HG03060 (cell line): ENCODE data around the gene SLC25A11.

Experiments
- ATAC-seq: cut with Tn5 transposase; IDR thresholded peaks from one replicate; pipeline ENCODE4 v1.9.1; 2021; ENCODE audit warnings: low read depth, moderate number of reproducible peaks; ENCODE audit not compliant: unreplicated experiment

SLC25A11 gene

GRCh38 chr17:4896332-4897197 lies 43.3 kb downstream of the SLC25A11 start:
- ATAC-seq, result no peak

DNA sequence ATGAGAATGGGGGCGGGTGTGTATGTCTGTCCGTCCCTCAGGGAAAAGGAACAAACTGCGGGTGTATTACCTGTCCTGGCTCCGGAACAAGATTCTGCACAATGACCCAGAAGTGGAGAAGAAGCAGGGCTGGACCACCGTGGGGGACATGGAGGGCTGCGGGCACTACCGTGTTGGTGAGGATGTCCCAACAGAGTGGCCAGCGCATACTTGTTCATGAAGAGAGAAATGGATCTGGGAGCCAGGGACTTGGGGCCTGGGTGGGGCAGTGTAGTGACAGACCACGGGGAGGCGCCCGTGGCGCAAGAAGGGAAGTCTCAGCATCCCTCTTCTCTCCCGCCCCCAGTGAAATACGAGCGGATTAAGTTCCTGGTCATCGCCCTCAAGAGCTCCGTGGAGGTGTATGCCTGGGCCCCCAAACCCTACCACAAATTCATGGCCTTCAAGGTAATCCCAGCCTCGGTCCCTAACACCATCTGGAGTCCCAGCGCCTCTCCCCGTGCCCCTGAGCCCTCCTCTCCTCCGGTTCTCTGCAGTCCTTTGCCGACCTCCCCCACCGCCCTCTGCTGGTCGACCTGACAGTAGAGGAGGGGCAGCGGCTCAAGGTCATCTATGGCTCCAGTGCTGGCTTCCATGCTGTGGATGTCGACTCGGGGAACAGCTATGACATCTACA lies 44.1 kb downstream of the SLC25A11 start:
- ATAC-seq, result no peak

- no peak for ATAC-seq
These were observed 44.7 kb downstream of the SLC25A11 start for GRCh38 chr17:4895121-4895520.

DNA sequence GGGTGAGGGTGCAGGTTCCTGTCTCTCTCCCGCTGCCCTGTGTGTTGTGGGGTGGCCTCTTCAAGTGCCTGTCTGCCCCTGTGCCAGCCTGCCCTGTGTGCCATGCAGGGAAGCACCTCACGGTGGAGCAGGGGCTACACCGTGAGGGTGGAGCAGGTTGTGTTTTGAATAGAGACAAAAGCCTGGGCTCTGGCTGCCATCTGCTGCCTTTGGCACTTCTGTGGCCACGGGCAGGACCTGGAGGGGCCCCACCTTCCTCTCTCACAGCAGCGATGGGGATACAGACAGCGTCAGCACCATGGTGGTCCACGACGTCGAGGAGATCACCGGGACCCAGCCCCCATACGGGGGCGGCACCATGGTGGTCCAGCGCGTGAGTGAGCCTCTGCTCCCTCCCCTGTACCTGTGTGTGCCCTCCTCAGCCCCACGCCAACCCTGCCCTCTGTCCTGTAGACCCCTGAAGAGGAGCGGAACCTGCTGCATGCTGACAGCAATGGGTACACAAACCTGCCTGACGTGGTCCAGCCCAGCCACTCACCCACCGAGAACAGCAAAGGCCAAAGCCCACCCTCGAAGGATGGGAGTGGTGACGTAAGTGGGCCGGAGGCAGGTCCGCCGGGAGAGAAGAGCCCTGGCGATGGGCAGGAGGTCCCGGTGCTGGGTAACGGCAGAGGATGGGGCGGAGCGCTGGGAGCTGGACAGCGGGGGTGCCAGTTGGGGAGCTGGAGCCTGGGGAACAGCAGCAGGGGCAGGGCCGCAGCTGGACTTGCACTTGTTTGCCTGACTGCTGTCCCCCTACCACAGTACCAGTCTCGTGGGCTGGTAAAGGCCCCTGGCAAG lies 45.9 kb downstream of the SLC25A11 start:
- no peak for ATAC-seq

DNA sequence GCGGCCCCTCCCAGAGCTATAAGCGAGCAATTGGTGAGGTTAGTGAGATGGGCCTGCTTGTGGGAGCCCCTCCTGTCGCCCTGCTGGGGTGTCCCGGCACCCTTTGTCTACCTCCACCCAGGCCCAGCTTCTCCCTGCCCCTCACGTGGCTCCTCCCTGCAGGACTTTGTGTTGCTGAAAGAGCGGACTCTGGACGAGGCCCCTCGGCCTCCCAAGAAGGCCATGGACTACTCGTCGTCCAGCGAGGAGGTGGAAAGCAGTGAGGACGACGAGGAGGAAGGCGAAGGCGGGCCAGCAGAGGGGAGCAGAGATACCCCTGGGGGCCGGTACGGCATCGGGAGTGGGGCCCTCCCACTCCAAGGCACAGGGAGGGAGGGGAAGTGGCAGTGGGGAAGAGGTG lies 46.6 kb downstream of the SLC25A11 start:
- ATAC-seq, result no peak

DNA sequence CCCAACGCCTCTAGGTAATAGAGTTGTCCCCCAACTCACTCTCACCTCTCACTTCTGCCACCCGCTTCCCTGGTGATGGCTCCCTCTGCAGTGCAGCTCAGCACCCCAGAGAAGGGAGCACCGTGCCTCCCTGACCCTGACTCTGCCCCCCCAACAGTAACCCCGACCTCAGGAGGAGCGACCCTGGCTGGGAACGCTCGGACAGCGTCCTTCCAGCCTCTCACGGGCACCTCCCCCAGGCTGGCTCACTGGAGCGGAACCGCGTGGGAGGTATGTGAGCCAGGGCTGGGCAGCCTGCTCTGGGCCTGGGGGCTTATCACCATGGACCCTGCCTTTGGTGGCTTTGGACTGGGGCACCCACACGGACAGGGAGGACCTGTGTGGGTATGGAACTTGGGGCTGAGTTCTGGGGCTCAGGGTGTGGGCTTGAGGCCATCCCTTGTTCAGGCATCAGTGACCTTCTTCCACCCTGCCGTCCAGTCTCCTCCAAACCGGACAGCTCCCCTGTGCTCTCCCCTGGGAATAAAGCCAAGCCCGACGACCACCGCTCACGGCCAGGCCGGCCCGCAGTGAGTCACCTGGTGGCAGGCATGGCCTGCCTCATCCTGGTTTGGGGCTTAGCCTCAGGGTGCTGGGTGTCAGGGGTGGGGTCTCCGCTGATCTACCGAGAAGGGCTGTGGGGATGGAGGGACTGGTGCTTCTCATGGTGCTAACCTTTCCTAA lies 47.2 kb downstream of the SLC25A11 start:
- ATAC-seq, result no peak

GRCh38 chr17:4891411-4892410 lies 48.1 kb downstream of the SLC25A11 start:
- ATAC-seq, result no peak

GRCh38 chr17:4887581-4887980 lies 52.3 kb downstream of the SLC25A11 start:
- ATAC-seq, result no peak
